Fibroblast of the aortic adventitia (primary cell): ENCODE measurements around the gene FRMD3. TPM values are rescaled to one million over a fixed set of nuclear protein-coding genes. Genes with fewer than 3 reads are reported as not detected.

Experiments
- DNase-seq: peaks from one replicate; pipeline ENCODE4 v3.0.0-alpha.2; 2010; ENCODE audit warnings: low read depth
- H3K4me3 ChIP-seq: 2 replicates; pipeline ENCODE4 v1.5.1; 2011; ENCODE audit warnings: low read depth, mild to moderate bottlenecking, control low read depth, low read length, moderate library complexity
- total RNA-seq: library from RNA; depleted of rRNA; stranded (reverse); fragments of >200 nt; gene quantifications from 2 replicates; pipeline ENCODE4 v1.2.3, GENCODE V29; 2012; ENCODE audit warnings: low replicate concordance
- TF ChIP-seq, protein P1 (sequence below): IDR thresholded peaks from 2 replicates; pipeline ENCODE4 v1.5.1; 2011; ENCODE audit warnings: mild to moderate bottlenecking, low read length, control low read depth, inconsistent platforms; ENCODE audit not compliant: insufficient read depth

FRMD3 gene
- total RNA-seq, 1 donor, result 4.8 TPM

GRCh38 chr9:83501565-83501964 is 36.6 kb downstream of the FRMD3 start:
- no peak for DNase-seq
- H3K4me3 ChIP-seq, result no peak overlapping the region
- TF ChIP-seq, protein P1, sequence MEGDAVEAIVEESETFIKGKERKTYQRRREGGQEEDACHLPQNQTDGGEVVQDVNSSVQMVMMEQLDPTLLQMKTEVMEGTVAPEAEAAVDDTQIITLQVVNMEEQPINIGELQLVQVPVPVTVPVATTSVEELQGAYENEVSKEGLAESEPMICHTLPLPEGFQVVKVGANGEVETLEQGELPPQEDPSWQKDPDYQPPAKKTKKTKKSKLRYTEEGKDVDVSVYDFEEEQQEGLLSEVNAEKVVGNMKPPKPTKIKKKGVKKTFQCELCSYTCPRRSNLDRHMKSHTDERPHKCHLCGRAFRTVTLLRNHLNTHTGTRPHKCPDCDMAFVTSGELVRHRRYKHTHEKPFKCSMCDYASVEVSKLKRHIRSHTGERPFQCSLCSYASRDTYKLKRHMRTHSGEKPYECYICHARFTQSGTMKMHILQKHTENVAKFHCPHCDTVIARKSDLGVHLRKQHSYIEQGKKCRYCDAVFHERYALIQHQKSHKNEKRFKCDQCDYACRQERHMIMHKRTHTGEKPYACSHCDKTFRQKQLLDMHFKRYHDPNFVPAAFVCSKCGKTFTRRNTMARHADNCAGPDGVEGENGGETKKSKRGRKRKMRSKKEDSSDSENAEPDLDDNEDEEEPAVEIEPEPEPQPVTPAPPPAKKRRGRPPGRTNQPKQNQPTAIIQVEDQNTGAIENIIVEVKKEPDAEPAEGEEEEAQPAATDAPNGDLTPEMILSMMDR, result no peak

- no peak for DNase-seq
- H3K4me3 ChIP-seq, result no peak overlapping the region
- TF ChIP-seq, protein P1, result no peak
Measured at GRCh38 chr9:83497441-83497840, 40.8 kb downstream of the FRMD3 start.

- DNase-seq, result no peak
- H3K4me3 ChIP-seq, result no peak overlapping the region
- TF ChIP-seq, protein P1, result no peak
Measured at GRCh38 chr9:83491995-83492394, 46.2 kb downstream of the FRMD3 start.

DNA sequence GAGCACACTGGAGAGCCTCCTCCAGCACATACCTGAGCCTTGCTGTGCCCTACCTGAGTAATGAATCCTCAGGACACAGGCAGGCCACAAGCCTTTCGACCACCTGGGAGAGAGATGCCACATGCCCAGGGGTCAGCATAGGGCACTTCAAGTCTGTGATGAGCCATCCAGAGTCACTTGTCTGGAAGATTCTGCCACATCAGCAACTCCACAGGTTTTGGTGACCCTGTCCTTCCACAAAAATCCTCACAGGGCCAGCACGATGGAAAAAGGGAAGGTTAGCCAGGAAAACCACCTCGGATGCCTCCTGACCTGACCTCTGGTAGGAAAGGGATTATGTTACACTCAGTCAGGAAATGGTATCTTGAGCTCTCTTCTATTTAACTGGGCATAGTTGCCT is 46.8 kb downstream of the FRMD3 start:
- no peak overlapping the region for H3K4me3 ChIP-seq
- no peak for DNase-seq
- TF ChIP-seq, protein P1, result no peak

GRCh38 chr9:83489961-83490360 is 48.2 kb downstream of the FRMD3 start:
- DNase-seq, result no peak
- no peak overlapping the region for H3K4me3 ChIP-seq
- TF ChIP-seq, protein P1, result no peak

DNA sequence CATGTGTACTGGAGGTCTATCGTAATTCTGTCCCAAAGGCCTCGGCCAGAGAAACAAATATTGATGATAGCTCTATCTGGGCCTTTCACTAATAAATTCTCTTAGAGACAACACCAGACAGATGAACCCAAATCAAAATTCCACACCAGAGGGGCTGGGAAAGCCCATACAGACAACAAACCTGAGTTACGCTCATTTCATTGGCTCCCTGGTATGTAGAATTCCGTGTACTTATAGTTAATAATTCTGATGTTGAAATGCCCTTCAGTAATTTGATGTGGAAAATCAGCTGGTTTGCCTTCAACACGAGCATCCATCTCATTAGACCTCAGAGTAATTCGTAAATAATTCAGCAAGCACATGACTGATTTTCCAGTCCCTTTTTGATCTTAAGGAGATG is 53.2 kb downstream of the FRMD3 start:
- DNase-seq, result no peak
- TF ChIP-seq, protein P1, result no peak
- no peak overlapping the region for H3K4me3 ChIP-seq

DNA sequence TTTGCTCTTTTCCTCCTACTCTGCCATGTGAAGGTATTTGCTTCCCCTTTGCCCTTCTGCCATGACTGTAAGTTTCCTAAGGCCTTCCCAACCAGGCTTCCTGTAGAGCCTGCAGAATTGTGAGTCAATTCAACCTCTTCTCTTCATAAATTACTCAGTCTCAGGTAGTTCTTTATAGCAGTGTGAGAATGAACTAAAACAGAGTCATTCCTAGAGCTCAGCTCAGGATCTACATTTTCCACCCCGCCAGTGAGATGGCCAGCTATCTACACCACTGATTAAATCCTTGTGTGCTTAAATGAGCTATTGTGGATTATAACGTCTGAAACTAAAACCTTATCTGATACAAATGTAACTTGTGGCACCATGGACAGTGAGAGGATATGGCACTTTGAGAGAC is 55.0 kb downstream of the FRMD3 start:
- no peak for DNase-seq
- TF ChIP-seq, protein P1, result no peak
- H3K4me3 ChIP-seq, result no peak overlapping the region
